Nephron (organoid): ENCODE measurements around the gene TLR6.

Experiments used
- H3K27ac Mint-ChIP-seq, 3 experiments: 2 replicates each; pipeline ENCODE4 v1.8.0; 2020; ENCODE audit warnings: mixed read lengths in 3 of 3, mild to moderate bottlenecking in 2 of 3, moderate library complexity in 1 of 3
- H3K27me3 Mint-ChIP-seq: 2 replicates; pipeline ENCODE4 v1.8.0; 2021; ENCODE audit warnings: low read depth, mild to moderate bottlenecking, moderate library complexity, mixed read lengths
- H3K36me3 Mint-ChIP-seq: 2 replicates; pipeline ENCODE4 v1.8.0; 2020; ENCODE audit warnings: low read depth, mixed read lengths
- H3K4me1 Mint-ChIP-seq: 2 replicates; pipeline ENCODE4 v1.8.0; 2020; ENCODE audit warnings: mixed read lengths
- H3K4me3 Mint-ChIP-seq, 3 experiments: 2 replicates each; pipeline ENCODE4 v1.8.0; 2020; ENCODE audit warnings: mild to moderate bottlenecking in 3 of 3, mixed read lengths in 3 of 3, moderate library complexity in 2 of 3
- H3K9me3 Mint-ChIP-seq: 2 replicates; pipeline ENCODE4 v1.8.0; 2020; ENCODE audit warnings: mixed read lengths
- TF ChIP-seq, protein P1 (sequence below), 3 experiments: fragments of 200-600 bp; sonication (generic); IDR thresholded peaks; one replicate each; pipeline ENCODE4 v1.5.0; 2021; ENCODE audit warnings: antibody characterized with exemption in 3 of 3; ENCODE audit not compliant: unreplicated experiment in 3 of 3

Gene TLR6, protein sequence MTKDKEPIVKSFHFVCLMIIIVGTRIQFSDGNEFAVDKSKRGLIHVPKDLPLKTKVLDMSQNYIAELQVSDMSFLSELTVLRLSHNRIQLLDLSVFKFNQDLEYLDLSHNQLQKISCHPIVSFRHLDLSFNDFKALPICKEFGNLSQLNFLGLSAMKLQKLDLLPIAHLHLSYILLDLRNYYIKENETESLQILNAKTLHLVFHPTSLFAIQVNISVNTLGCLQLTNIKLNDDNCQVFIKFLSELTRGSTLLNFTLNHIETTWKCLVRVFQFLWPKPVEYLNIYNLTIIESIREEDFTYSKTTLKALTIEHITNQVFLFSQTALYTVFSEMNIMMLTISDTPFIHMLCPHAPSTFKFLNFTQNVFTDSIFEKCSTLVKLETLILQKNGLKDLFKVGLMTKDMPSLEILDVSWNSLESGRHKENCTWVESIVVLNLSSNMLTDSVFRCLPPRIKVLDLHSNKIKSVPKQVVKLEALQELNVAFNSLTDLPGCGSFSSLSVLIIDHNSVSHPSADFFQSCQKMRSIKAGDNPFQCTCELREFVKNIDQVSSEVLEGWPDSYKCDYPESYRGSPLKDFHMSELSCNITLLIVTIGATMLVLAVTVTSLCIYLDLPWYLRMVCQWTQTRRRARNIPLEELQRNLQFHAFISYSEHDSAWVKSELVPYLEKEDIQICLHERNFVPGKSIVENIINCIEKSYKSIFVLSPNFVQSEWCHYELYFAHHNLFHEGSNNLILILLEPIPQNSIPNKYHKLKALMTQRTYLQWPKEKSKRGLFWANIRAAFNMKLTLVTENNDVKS

GRCh38 chr4:38856524-38857337 is at the start of gene TLR6:
TSS of gene TLR6 (minus strand) at chr4:38856817. CDS start at chr4:38829473, 27,344 bp downstream.
- H3K27me3 Mint-ChIP-seq = no peaks in the 10 kb centered on the region
- TF ChIP-seq, protein P1, sequence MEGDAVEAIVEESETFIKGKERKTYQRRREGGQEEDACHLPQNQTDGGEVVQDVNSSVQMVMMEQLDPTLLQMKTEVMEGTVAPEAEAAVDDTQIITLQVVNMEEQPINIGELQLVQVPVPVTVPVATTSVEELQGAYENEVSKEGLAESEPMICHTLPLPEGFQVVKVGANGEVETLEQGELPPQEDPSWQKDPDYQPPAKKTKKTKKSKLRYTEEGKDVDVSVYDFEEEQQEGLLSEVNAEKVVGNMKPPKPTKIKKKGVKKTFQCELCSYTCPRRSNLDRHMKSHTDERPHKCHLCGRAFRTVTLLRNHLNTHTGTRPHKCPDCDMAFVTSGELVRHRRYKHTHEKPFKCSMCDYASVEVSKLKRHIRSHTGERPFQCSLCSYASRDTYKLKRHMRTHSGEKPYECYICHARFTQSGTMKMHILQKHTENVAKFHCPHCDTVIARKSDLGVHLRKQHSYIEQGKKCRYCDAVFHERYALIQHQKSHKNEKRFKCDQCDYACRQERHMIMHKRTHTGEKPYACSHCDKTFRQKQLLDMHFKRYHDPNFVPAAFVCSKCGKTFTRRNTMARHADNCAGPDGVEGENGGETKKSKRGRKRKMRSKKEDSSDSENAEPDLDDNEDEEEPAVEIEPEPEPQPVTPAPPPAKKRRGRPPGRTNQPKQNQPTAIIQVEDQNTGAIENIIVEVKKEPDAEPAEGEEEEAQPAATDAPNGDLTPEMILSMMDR (IDR thresholded peaks at IDR 0.05; ENCODE audit: unreplicated experiment in 3 of 3) = peak; percentile 79 to 80 (median 80)
- no peaks in the 10 kb centered on the region for H3K9me3 Mint-ChIP-seq
- no peaks in the 10 kb centered on the region for H3K36me3 Mint-ChIP-seq
- peak within 1 kb of the TSS in 2 of 3 experiments; percentile 23 to 26 for H3K4me3 Mint-ChIP-seq
- H3K4me1 Mint-ChIP-seq = peaks cover 11% of the 10 kb centered on the region
- H3K27ac Mint-ChIP-seq = peak within 1 kb of the TSS in 1 of 3 experiments; percentile 4

- no peaks in the 10 kb centered on the region for H3K9me3 Mint-ChIP-seq
- no peaks in the 10 kb centered on the region for H3K27me3 Mint-ChIP-seq
- H3K4me3 Mint-ChIP-seq = no peak overlapping the region
- H3K4me1 Mint-ChIP-seq = peaks cover 15% of the 10 kb centered on the region
- H3K27ac Mint-ChIP-seq = peak overlapping the region; percentile 85 to 89 (median 86)
- H3K36me3 Mint-ChIP-seq = peaks cover 45% of the 10 kb centered on the region
- TF ChIP-seq, protein P1 (IDR thresholded peaks at IDR 0.05; ENCODE audit: unreplicated experiment in 3 of 3) = no peak
These were observed 49.2 kb upstream of the TLR6 start for GRCh38 chr4:38905652-38906385.

DNA sequence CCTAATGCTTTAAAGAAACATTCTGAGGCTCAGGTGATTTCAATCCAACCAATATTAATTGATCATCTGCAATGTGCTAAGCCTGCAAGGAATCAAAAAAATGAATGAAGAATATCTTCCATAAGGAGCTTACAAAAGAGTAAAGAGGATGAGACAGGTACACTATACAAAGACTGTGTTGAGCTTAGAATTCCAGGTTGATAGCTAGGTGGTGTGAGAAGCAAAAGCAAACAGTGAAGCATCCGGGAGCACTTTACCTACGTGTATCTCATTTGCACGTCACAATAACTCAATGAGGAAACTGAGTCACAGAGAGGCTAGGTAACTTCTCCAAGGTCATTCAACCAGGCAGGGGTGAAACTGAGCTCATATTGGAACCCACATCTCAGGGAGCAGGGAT is 48.1 kb upstream of the TLR6 start:
- Mint-ChIP-seq H3K9me3 (no peaks in the 10 kb centered on the region), H3K4me1 (peaks cover 15% of the 10 kb centered on the region), H3K36me3 (peaks cover 34% of the 10 kb centered on the region), H3K27ac (peak overlapping the region in 2 of 3 experiments; percentile 34 to 71), H3K4me3 (no peak overlapping the region), H3K27me3 (no peaks in the 10 kb centered on the region)
- TF ChIP-seq, protein P1 (IDR thresholded peaks at IDR 0.05; ENCODE audit: unreplicated experiment in 3 of 3) = no peak

- H3K27me3 Mint-ChIP-seq = no peaks in the 10 kb centered on the region
- H3K9me3 Mint-ChIP-seq = no peaks in the 10 kb centered on the region
- peaks cover 15% of the 10 kb centered on the region for H3K4me1 Mint-ChIP-seq
- peak overlapping the region in 2 of 3 experiments; percentile 34 to 71 for H3K27ac Mint-ChIP-seq
- H3K4me3 Mint-ChIP-seq = no peak overlapping the region
- TF ChIP-seq, protein P1 (IDR thresholded peaks at IDR 0.05; ENCODE audit: unreplicated experiment in 3 of 3) = no peak
- H3K36me3 Mint-ChIP-seq = peaks cover 32% of the 10 kb centered on the region
These were observed 47.6 kb upstream of the TLR6 start for GRCh38 chr4:38904090-38904666.

GRCh38 chr4:38902695-38903094 is 46.1 kb upstream of the TLR6 start:
- Mint-ChIP-seq H3K27me3 (no peaks in the 10 kb centered on the region), H3K4me3 (no peak overlapping the region), H3K4me1 (peaks cover 15% of the 10 kb centered on the region), H3K27ac (no peak overlapping the region), H3K36me3 (peaks cover 28% of the 10 kb centered on the region), H3K9me3 (no peaks in the 10 kb centered on the region)
- TF ChIP-seq, protein P1 (IDR thresholded peaks at IDR 0.05; ENCODE audit: unreplicated experiment in 3 of 3) = peak; percentile 27 to 62 (median 31)
